Measurements from ENCODE around the gene ARHGAP19. TPM values are rescaled to one million over a fixed set of nuclear protein-coding genes. Genes with fewer than 3 reads are reported as not detected.

Gene ARHGAP19
- total RNA-seq, 1 experiment from 2014 or later: 33.2 TPM

GRCh38 chr10:97254694-97255093 lies 37.7 kb downstream of the ARHGAP19 start:
- Mint-ChIP-seq H3K27me3 (ENCODE audit: low read depth) (no peaks in the 10 kb centered on the region), H3K4me3 (no peak overlapping the region), H3K36me3 (ENCODE audit: insufficient read depth in 1 of 3, low read depth in 3 of 3) (peaks cover 22 to 69% (median 62%) of the 10 kb centered on the region in 3 experiments), H3K4me1 (peaks cover 3% of the 10 kb centered on the region in 2 experiments; a peak in 3 of 4 replicates), H3K9me3 (peaks cover 0 to 4% of the 10 kb centered on the region in 2 experiments; a peak in 1 of 5 replicates), H3K27ac (no peak overlapping the region)
- H3K4ac ChIP-seq (ENCODE audit: low read depth, low read length): no peak overlapping the region
- H3K79me2 ChIP-seq (ENCODE audit: insufficient read depth, low read length): no peaks in the 10 kb centered on the region
- H3K79me1 ChIP-seq (ENCODE audit: insufficient read depth, low read depth, low read length, poor library complexity, severe bottlenecking): no peaks in the 10 kb centered on the region
- no peaks in the 10 kb centered on the region for H3K4me1 ChIP-seq (ENCODE audit: insufficient read depth, low read length)
- no peak overlapping the region for H3K14ac ChIP-seq (ENCODE audit: insufficient read depth, low read length)
- H2AK5ac ChIP-seq (ENCODE audit: insufficient read length, low read length): no peak overlapping the region
- no peak overlapping the region for H2BK12ac ChIP-seq (ENCODE audit: insufficient read length, low read depth, low read length)
- WGBS (ENCODE audit: extremely low coverage, insufficient read length, low lambda C conversion rate): no CpG with 5 or more reads among the region's 3 CpGs
- H3K4me2 ChIP-seq (ENCODE audit: insufficient read depth, insufficient read length, low read length): no peak overlapping the region
- no peaks in the 10 kb centered on the region for H4K20me1 ChIP-seq (ENCODE audit: control insufficient read depth, insufficient read depth, insufficient read length)
- no peak for DNase-seq
- H3K9me3 ChIP-seq (ENCODE audit: control insufficient read depth, low read depth, low read length): no peaks in the 10 kb centered on the region
- H2BK120ac ChIP-seq (ENCODE audit: low read depth, low read length, poor library complexity, severe bottlenecking): no peak overlapping the region
- H2AFZ ChIP-seq (ENCODE audit: low read length): no peak overlapping the region
- H3K18ac ChIP-seq (ENCODE audit: insufficient read length, low read depth, low read length): no peak overlapping the region
- no peak overlapping the region for H4K91ac ChIP-seq (ENCODE audit: insufficient read length, low read depth, low read length)
- H3K56ac ChIP-seq (ENCODE audit: insufficient read length, low read depth, low read length): no peak overlapping the region
- H2BK20ac ChIP-seq (ENCODE audit: low read depth, low read length, poor library complexity, severe bottlenecking): no peak overlapping the region
- H4K5ac ChIP-seq (ENCODE audit: insufficient read length, low read depth, low read length): no peak overlapping the region
- H3T11ph ChIP-seq (ENCODE audit: low read length): no peak overlapping the region
- H3K27ac ChIP-seq (ENCODE audit: insufficient read length, low read depth, low read length): no peak overlapping the region
- no peak for TF ChIP-seq CTCF (conservative IDR thresholded peaks at IDR 0.05)
- H3K9ac ChIP-seq (ENCODE audit: extremely low read depth, insufficient read length, low read length): no peak overlapping the region
- no peak overlapping the region for H3K23ac ChIP-seq (ENCODE audit: insufficient read length, low read depth, low read length)
- H2BK15ac ChIP-seq (ENCODE audit: low read depth, low read length): no peak overlapping the region
- H4K8ac ChIP-seq (replicated peaks; ENCODE audit: insufficient read length, low read depth, low read length): no peak overlapping the region
- no peaks in the 10 kb centered on the region for H3K27me3 ChIP-seq (ENCODE audit: insufficient read depth, low read length)
- H3K23me2 ChIP-seq (ENCODE audit: insufficient read length, low read depth, low read length, poor library complexity, severe bottlenecking): no peaks in the 10 kb centered on the region
- no peak overlapping the region for H2BK5ac ChIP-seq (ENCODE audit: insufficient read length, low read length)
